A549 treated with DMSO at 1 μM for 4 hours (cell line): ENCODE data around the gene UCHL1. TPM values are rescaled to one million over a fixed set of nuclear protein-coding genes. Genes with fewer than 3 reads are reported as not detected.

Source experiments
- total RNA-seq: library from RNA; stranded (reverse); fragments of 200-300 nt; extraction: Qiagen RNA extraction; gene quantifications from 5 replicates; pipeline ENCODE4 v1.2.3, GENCODE V29; 2022; ENCODE audit warnings: low read depth

UCHL1 gene
- total RNA-seq = 906 to 988 TPM (median 963 TPM) in 5 replicates

DNA sequence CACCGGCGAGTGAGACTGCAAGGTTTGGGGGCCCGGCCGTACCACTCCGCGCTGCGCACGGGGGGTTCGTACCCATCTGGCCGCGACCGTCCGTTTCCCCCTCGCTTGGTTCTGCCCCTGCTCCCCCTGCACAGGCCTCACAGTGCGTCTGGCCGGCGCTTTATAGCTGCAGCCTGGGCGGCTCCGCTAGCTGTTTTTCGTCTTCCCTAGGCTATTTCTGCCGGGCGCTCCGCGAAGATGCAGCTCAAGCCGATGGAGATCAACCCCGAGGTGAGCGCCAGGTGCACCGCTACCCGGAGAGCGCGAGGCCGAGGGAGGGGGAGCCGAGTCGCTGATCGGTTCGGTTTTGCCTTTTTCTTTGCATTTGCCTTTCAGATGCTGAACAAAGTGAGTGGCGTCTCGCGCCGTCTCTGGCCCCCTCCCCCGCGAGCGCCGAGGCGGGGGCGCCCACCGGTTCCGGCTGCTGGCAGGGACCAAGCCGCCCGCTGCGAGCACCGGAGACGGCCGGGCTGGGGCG lies at the start of gene UCHL1:
Gene UCHL1 (plus strand): TSS at position 189 of the 517 bp plus-strand sequence. CDS start 49 bp downstream, at position 238.

DNA sequence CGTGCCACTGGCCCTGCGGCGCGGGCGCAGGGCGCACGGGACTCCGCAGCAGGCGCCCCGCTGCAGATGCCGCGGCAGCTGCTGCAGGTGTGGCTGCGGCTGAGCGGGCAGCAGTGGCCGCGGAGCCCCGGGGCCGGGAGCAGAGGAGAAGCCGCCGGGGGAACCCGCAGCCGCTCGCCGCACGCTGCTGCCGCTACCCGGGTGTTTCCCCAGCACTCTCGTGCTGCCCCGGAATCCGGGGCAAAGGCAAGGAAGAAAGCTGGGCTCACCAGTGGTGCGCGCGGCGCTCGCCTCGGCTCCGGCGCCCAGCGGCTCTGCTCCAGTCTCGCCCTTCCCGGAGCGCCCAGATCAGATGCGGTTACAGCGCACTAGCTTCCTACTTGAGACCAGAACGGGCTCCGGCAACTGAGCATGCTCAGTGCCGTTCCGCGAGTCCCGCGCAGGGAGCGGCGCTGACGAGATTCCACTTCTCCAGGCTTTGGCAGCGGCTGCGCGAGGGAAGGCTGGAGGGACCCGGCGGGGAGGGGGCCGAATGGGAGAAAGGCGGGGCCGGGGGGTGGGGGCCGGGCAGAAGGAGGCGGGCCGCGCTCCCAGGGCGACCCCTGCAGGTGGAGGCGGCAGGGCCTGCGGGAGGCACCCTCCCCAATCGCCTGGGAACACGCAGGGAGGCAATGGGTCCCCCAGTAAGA lies 42.4 kb upstream of the UCHL1 start, which contains the start of gene APBB2:
Gene APBB2 (minus strand): TSS at position 407 of the 689 bp plus-strand sequence. CDS start 181,288 bp downstream, outside the sequence.

Other genes with a start within 250 kb of the UCHL1 start
- 7.1 to 10.5 TPM (median 9.6 TPM) in 5 replicates for gene APBB2, start 42.4 kb upstream of the UCHL1 start, total RNA-seq